Subcutaneous adipose tissue (tissue), 4 donors: ENCODE data around the gene PAN3. TPM values are rescaled to one million over a fixed set of nuclear protein-coding genes. Genes with fewer than 3 reads are reported as not detected.

Source experiments
- total RNA-seq, 4 donors: library from RNA; depleted of rRNA; stranded (reverse); fragments of >200 nt; gene quantifications; one replicate each; pipeline ENCODE4 v1.1.0, GENCODE V29; 2016
- TF ChIP-seq, protein P1 (sequence below): fragments of 450-650 bp; IDR thresholded peaks from one replicate; pipeline ENCODE4 v1.5.1; 2016; ENCODE audit warnings: low read depth, mild to moderate bottlenecking, control low read depth, antibody characterized with exemption, moderate library complexity

Gene PAN3
- total RNA-seq, 4 donors from 2014 or later = 36.0 to 46.3 (median 44.0) TPM

- TF ChIP-seq, protein P1, sequence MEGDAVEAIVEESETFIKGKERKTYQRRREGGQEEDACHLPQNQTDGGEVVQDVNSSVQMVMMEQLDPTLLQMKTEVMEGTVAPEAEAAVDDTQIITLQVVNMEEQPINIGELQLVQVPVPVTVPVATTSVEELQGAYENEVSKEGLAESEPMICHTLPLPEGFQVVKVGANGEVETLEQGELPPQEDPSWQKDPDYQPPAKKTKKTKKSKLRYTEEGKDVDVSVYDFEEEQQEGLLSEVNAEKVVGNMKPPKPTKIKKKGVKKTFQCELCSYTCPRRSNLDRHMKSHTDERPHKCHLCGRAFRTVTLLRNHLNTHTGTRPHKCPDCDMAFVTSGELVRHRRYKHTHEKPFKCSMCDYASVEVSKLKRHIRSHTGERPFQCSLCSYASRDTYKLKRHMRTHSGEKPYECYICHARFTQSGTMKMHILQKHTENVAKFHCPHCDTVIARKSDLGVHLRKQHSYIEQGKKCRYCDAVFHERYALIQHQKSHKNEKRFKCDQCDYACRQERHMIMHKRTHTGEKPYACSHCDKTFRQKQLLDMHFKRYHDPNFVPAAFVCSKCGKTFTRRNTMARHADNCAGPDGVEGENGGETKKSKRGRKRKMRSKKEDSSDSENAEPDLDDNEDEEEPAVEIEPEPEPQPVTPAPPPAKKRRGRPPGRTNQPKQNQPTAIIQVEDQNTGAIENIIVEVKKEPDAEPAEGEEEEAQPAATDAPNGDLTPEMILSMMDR = no peak
Measured at GRCh38 chr13:28171266-28171665, 32.9 kb downstream of the PAN3 start.

DNA sequence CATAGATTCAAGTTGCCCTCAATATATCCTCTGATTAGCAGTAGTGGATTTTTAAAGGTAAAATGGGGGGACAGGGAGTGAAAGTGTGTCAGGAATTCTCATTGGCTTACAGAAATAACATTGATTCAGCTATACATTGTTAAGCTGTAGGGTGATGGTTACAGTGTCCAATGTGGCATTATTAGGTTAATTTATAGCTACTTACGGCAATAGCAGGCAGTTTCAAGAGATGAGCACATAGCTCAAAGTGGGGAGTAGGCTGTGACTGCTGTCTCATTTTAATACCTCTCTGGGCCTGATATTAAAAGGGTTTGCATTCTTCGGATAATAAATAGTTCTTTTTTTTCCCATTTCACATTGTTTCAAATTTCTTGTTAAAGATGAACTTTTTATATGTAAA, 34.6 kb downstream of the PAN3 start:
- TF ChIP-seq, protein P1 = no peak

- TF ChIP-seq, protein P1 = no peak
Measured at GRCh38 chr13:28173793-28174192, 35.4 kb downstream of the PAN3 start.

GRCh38 chr13:28177327-28177726, 39.0 kb downstream of the PAN3 start:
- TF ChIP-seq, protein P1 = no peak

GRCh38 chr13:28177877-28178276, 39.5 kb downstream of the PAN3 start:
- TF ChIP-seq, protein P1 = no peak

DNA sequence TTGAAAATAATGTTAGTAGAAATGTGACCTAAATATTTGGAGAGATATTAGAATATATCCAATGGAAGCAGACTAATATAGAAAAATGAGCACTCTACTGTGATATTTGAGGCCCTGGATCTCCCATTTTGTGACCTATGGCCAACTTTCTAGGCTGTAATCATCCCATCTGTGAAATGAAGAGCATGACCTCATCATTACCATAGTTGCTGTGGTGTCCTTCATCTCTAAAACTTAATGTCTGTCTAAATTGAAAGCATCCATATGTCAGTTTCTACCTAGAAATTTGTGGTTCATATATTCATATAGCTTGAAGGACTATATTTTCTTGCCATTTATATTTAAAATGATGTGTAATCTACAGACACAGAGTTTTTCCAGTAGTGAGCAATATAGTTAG, 41.6 kb downstream of the PAN3 start:
- TF ChIP-seq, protein P1 = no peak

- TF ChIP-seq, protein P1 = no peak
Measured at GRCh38 chr13:28181413-28181812, 43.1 kb downstream of the PAN3 start.
